Smooth muscle cell (in vitro differentiated cells): ENCODE measurements around the gene EGFL8. TPM values are rescaled to one million over a fixed set of nuclear protein-coding genes. Genes with fewer than 3 reads are reported as not detected.
A peak's percentile ranks its signal among the peaks of the same experiment; 100 is the strongest.
"Not testable (repeated sequence)": the region's sequence is repeated elsewhere in the genome, so short reads cannot be mapped to it uniquely, and the experiment has no call there.

Experiments used
- DNase-seq: peaks from one replicate; lab custom pipeline; 2025; ENCODE audit not compliant: unreplicated experiment; lab: John Stamatoyannopoulos, UW
- H2AFZ ChIP-seq: fragments of 200-600 bp; sonication (generic); 2 replicates; pipeline ENCODE4 v1.6.0; 2016; ENCODE audit warnings: antibody characterized with exemption, low read depth, mild to moderate bottlenecking
- H3F3A ChIP-seq: fragments of 200-600 bp; sonication (generic); 2 replicates; pipeline ENCODE4 v1.6.0; 2017; ENCODE audit warnings: antibody characterized with exemption, low read depth
- H3K27ac ChIP-seq: fragments of 200-600 bp; sonication (generic); 2 replicates; pipeline ENCODE4 v1.5.1; 2016; ENCODE audit warnings: low read depth, mild to moderate bottlenecking
- H3K27me3 ChIP-seq: fragments of 200-600 bp; sonication (generic); 2 replicates; pipeline ENCODE4 v1.6.1; 2016; ENCODE audit warnings: low read depth, mild to moderate bottlenecking
- H3K36me3 ChIP-seq: fragments of 200-600 bp; sonication (generic); 2 replicates; pipeline ENCODE4 v1.5.1; 2016; ENCODE audit warnings: low read depth
- H3K4me1 ChIP-seq: fragments of 200-600 bp; sonication (generic); 2 replicates; pipeline ENCODE4 v1.5.1; 2016; ENCODE audit warnings: low read depth
- H3K4me2 ChIP-seq: fragments of 200-600 bp; sonication (generic); 2 replicates; pipeline ENCODE4 v1.6.0; 2016; ENCODE audit warnings: mild to moderate bottlenecking
- H3K4me3 ChIP-seq: fragments of 200-600 bp; sonication (generic); 2 replicates; pipeline ENCODE4 v1.5.1; 2016; ENCODE audit warnings: mild to moderate bottlenecking
- H3K79me2 ChIP-seq: fragments of 200-600 bp; sonication (generic); 2 replicates; pipeline ENCODE4 v1.6.0; 2016; ENCODE audit warnings: low read depth, mild to moderate bottlenecking
- H3K9ac ChIP-seq: fragments of 200-600 bp; sonication (generic); 2 replicates; pipeline ENCODE4 v1.6.0; 2016; ENCODE audit warnings: low read depth
- H3K9me3 ChIP-seq: fragments of 200-600 bp; sonication (generic); replicated peaks from 2 replicates; pipeline ENCODE4 v1.5.1; 2016; ENCODE audit warnings: low read depth
- H4K20me1 ChIP-seq: fragments of 200-600 bp; sonication (generic); 2 replicates; pipeline ENCODE4 v1.6.0; 2016; ENCODE audit warnings: low read depth
- WGBS: methylation state at CpG from one replicate; pipeline ENCODE4 v1.1.7; 2016; ENCODE audit warnings: low lambda C conversion rate; 5-methylcytosine and 5-hydroxymethylcytosine counted together
- polyA plus RNA-seq: library from polyadenylated mRNA; unstranded; fragments of >200 nt; fragmentation: Nextera tagmentation; extraction: Ambion mirVana; gene quantifications from 2 replicates; pipeline ENCODE4 v1.2.1, GENCODE V29; 2016
- total RNA-seq: library from RNA; depleted of rRNA; stranded (reverse); fragments of >200 nt; gene quantifications from 2 replicates; pipeline ENCODE4 v1.2.3, GENCODE V29; 2014
- TF ChIP-seq, protein P1 (sequence below): fragments of 200-600 bp; sonication (generic); IDR thresholded peaks from 2 replicates; pipeline ENCODE4 v1.5.1; 2017; ENCODE audit warnings: borderline replicate concordance, mild to moderate bottlenecking, antibody characterized with exemption; ENCODE audit not compliant: insufficient read depth, poor library complexity, severe bottlenecking

Gene EGFL8
- total and polyA plus RNA-seq, 2 experiments from 2014 or later: 4.3 to 5.6 TPM

DNA sequence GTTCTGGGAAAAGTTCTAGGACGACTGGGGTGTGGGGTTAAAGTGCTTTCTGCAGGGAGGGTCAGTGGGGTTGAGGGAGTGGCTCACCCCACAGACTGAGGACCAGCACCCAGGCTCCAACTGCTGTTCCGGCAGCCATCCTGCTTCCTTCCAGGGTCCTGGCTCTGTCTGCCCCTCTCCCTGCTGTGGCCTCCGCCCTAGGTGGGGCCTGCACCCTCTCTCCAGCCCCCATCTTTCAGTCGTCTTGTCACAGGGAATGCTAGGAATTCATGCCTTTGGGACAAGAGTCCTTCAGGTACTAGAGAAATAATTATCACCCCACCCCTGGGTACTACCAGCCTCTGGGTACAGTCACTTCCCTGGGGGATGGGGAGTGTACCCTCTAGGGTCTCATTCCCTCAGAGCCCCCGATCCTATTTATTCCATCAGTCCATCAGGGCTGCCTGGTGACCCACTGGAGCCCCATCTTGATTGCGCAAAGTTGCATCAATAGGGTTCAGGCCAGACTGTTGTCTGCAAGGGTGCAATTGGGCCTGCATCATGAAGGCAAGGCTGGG lies 19.8 kb downstream of the EGFL8 start, which contains the start of gene AGER:
TSS of gene AGER (minus strand) at position 170 of the 557 bp plus-strand sequence. CDS start at position 139, 31 bp downstream.
- Histone ChIP-seq H3F3A (peaks cover 19% of the 10 kb centered on the region), H3K4me2 (no peak within 1 kb of the TSS), H4K20me1 (no peaks in the 10 kb centered on the region), H3K27ac (peak within 1 kb of the TSS; percentile 82), H3K9ac (no peak within 1 kb of the TSS), H3K9me3 (no peaks in the 10 kb centered on the region), H3K4me3 (no peak within 1 kb of the TSS), H2AFZ (no peak within 1 kb of the TSS), H3K79me2 (peaks cover 15% of the 10 kb centered on the region), H3K4me1 (peaks cover 14% of the 10 kb centered on the region), H3K36me3 (no peaks in the 10 kb centered on the region), H3K27me3 (no peaks in the 10 kb centered on the region)
- DNase-seq: no peak
- WGBS: 87% methylated on average over 6 of the region's 6 CpGs
- TF ChIP-seq, protein P1, sequence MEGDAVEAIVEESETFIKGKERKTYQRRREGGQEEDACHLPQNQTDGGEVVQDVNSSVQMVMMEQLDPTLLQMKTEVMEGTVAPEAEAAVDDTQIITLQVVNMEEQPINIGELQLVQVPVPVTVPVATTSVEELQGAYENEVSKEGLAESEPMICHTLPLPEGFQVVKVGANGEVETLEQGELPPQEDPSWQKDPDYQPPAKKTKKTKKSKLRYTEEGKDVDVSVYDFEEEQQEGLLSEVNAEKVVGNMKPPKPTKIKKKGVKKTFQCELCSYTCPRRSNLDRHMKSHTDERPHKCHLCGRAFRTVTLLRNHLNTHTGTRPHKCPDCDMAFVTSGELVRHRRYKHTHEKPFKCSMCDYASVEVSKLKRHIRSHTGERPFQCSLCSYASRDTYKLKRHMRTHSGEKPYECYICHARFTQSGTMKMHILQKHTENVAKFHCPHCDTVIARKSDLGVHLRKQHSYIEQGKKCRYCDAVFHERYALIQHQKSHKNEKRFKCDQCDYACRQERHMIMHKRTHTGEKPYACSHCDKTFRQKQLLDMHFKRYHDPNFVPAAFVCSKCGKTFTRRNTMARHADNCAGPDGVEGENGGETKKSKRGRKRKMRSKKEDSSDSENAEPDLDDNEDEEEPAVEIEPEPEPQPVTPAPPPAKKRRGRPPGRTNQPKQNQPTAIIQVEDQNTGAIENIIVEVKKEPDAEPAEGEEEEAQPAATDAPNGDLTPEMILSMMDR: no peak

DNA sequence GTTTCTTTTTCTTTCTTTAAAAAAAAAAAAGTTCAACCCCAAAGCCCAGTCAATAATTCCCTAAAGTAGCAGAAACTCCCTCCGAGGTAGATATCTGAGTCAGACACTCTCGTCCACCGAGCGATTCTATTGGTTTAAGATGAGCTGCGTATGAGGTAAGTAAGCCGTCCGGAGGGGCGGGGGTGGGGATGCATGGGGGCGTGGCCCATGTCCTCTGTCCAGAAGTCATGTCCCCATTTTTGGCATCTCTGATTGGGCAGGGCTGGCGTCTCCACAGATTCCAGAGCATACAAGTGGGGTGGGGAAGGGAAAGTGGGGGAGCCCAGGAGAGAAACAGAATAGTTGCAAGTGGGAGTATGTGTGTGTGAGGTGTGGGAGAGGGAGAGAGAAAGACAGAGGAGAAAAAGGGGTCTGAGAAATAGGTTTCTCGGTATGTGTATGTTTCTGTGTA lies 21.3 kb downstream of the EGFL8 start:
- peak overlapping the region; percentile 65 for H3K4me2 ChIP-seq
- H3K4me3 ChIP-seq: peak overlapping the region; percentile 26
- H3K9ac ChIP-seq, H3K9me3 ChIP-seq, H3K27me3 ChIP-seq, H2AFZ ChIP-seq, H4K20me1 ChIP-seq, H3K36me3 ChIP-seq: not testable (repeated sequence)
- peaks cover 19% of the 10 kb centered on the region for H3F3A ChIP-seq
- WGBS: 21% methylated on average over 11 of the region's 11 CpGs
- peaks cover 18% of the 10 kb centered on the region for H3K4me1 ChIP-seq
- peak; percentile 34 for DNase-seq
- peak overlapping the region; percentile 82 for H3K27ac ChIP-seq
- peaks cover 17% of the 10 kb centered on the region for H3K79me2 ChIP-seq

DNA sequence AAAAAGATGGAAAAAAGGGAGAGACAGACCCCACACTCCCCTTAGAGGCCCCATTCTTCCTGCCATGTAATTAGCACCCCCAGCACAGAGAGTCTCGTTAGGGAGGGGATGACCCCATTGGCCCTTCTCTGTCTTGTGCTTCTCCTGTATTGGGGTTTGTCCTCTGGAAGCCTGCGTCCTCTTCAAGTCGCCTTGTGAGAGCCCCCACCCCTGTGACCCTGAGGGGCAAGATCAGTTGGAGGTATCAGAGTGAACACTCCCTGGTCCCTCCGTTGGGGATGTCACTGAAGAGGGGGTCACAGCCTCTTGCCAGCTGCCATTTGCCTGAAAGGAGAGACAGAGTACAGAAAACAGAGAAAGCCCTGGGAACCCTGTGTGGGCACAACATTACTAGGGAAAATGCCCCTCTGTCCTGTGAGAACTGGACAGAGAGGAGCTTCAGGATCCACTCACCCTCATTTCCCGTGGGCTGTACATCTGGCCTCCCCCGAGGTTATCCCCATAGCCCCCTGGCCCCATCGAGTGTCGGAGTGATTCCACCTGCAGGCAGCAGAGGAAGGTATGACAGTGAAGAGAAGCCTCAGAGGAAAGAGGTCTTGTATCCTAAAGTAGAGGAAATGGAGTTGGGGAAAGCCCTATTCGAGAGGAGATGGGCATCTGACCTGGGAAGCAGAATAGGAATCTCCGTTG lies 21.9 kb downstream of the EGFL8 start:
- H4K20me1 ChIP-seq, H2AFZ ChIP-seq, H3K36me3 ChIP-seq, H3K9ac ChIP-seq, H3K9me3 ChIP-seq, H3K27me3 ChIP-seq, H3K4me3 ChIP-seq, DNase-seq, H3K4me2 ChIP-seq: not testable (repeated sequence)
- Histone ChIP-seq H3K79me2 (peaks cover 17% of the 10 kb centered on the region), H3K4me1 (peaks cover 22% of the 10 kb centered on the region), H3K27ac (peak overlapping the region; percentile 82), H3F3A (peaks cover 19% of the 10 kb centered on the region)
- WGBS: 92% methylated on average over 10 of the region's 10 CpGs

DNA sequence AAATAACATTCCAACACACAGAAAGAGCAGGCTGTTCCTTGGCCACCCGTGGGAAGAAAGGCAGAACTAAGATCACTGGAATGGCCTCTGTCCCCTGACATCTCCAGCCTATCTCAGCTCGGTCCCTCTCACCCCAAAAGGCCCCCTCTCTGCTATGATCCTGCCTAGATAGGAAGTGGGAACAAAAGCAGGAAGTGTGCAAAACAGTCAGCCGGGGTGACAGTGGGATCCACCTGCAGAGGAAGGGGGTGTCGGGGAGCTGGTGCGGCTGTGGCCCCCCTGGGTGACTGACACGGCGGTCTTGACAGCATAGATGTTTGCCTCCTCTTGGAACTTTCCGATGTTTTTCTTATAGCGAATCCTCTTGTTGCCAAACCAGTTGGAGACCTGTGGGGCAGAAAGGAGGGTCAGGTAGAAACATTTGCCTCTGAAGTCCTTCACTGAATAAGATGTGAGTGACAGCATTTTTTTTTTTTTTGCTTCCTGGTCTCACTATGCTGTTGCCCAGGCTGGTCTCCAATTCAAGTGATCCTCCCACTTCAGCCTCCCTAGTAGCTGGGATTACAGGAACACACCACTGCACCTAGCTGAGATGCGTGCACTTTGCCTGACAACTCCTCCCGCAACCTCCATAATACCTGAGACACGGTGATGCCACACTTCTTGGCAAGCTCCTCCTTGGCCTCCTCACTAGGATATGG lies 22.8 kb downstream of the EGFL8 start:
- no peak overlapping the region for H3K4me2 ChIP-seq

DNA sequence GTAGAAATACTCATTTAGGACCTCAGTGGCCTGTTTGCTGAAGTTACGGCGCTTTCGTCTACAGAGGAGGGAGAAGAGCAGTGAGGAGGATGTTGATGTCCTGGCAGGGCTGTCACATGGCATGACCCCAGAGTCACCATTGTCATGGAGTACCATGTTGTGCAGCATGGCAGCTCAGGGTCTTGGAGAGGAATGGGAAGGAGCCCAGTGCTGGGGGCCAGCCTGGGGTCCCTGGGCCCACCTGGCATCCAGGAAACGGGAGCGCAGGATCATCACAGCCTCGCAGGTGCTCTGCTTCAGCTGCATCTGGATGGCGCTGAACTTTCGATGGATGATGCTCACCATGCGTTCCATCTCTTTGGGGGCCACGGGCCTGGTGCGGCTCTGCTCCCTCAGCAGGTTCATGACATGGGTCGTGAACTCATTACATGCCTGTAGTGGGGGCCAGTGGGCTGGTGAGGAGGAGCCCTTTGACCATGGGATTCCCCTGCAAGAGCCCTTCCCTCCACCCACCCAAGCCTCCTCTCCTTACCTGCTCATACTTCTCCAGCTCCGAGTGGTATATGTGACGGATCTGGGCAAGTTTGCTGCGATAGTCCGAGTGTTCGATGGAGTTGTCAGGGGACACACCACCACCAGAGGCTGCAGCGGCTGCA lies 23.5 kb downstream of the EGFL8 start:
- H3K27me3 ChIP-seq, DNase-seq, H2AFZ ChIP-seq, H3K9me3 ChIP-seq, H4K20me1 ChIP-seq, H3K36me3 ChIP-seq: not testable (repeated sequence)
- peak overlapping the region; percentile 86 for H3K4me3 ChIP-seq
- H3F3A ChIP-seq: peaks cover 19% of the 10 kb centered on the region
- 90% methylated on average over 18 of the region's 18 CpGs for WGBS
- peak overlapping the region; percentile 96 for H3K4me2 ChIP-seq
- H3K4me1 ChIP-seq: peaks cover 37% of the 10 kb centered on the region
- peaks cover 17% of the 10 kb centered on the region for H3K79me2 ChIP-seq
- H3K9ac ChIP-seq: peak overlapping the region; percentile 92
- H3K27ac ChIP-seq: peak overlapping the region; percentile 96

More for the DNA sequence above, 22.8 kb downstream of the EGFL8 start:
- no peaks in the 10 kb centered on the region for H3K36me3 ChIP-seq
- TF ChIP-seq, protein P1: no peak
- no peaks in the 10 kb centered on the region for H3K27me3 ChIP-seq
- H3K27ac ChIP-seq: peak overlapping the region; percentile 82
- 93% methylated on average over 12 of the region's 12 CpGs for WGBS
- peaks cover 19% of the 10 kb centered on the region for H3F3A ChIP-seq
- H3K4me1 ChIP-seq: peaks cover 30% of the 10 kb centered on the region
- H3K79me2 ChIP-seq: peaks cover 17% of the 10 kb centered on the region
- no peak overlapping the region for H3K9ac ChIP-seq
- H3K4me3 ChIP-seq: no peak overlapping the region
- H2AFZ ChIP-seq: no peak overlapping the region
- H4K20me1 ChIP-seq: no peaks in the 10 kb centered on the region
- no peaks in the 10 kb centered on the region for H3K9me3 ChIP-seq
- no peak for DNase-seq
